HFFc6 (cell line): ENCODE results near the gene UBR4. TPM values are rescaled to one million over a fixed set of nuclear protein-coding genes. Genes with fewer than 3 reads are reported as not detected.

Experiments
- DNase-seq: peaks from one replicate; pipeline ENCODE4 v3.0.0-alpha.2; 2018
- H3K27ac Mint-ChIP-seq: 2 replicates; pipeline ENCODE4 v1.8.0; 2020; ENCODE audit warnings: mild to moderate bottlenecking, mixed read lengths
- H3K27me3 Mint-ChIP-seq: 2 replicates; pipeline ENCODE4 v1.8.0; 2021; ENCODE audit warnings: mild to moderate bottlenecking, moderate library complexity, mixed read lengths; ENCODE audit not compliant: insufficient read depth
- H3K36me3 Mint-ChIP-seq: 2 replicates; pipeline ENCODE4 v1.8.0; 2021; ENCODE audit warnings: low read depth, mixed read lengths
- H3K4me1 Mint-ChIP-seq: 2 replicates; pipeline ENCODE4 v1.8.0; 2020; ENCODE audit warnings: low read depth, mixed read lengths
- H3K4me3 Mint-ChIP-seq: 2 replicates; pipeline ENCODE4 v1.8.0; 2020; ENCODE audit warnings: mild to moderate bottlenecking, moderate library complexity, mixed read lengths
- H3K9me3 Mint-ChIP-seq: 2 replicates; pipeline ENCODE4 v1.8.0; 2020; ENCODE audit warnings: mild to moderate bottlenecking, mixed read lengths
- CTCF ChIP-seq: fragments of 200-600 bp; sonication (generic); IDR thresholded peaks from 2 replicates; pipeline ENCODE4 v1.5.0; 2021; ENCODE audit warnings: antibody characterized with exemption, mild to moderate bottlenecking
- total RNA-seq, 6 experiments: library from RNA; stranded (reverse); fragmentation: NEBNext Ultra II Directional; extraction: Animal tissue kit (Norgen Biotek cat#: 25700); gene quantifications; 2 replicates in 1 of 6; 3 replicates in 5 of 6; pipeline ENCODE4 v1.2.3, GENCODE V29; 2021

UBR4 gene
- total RNA-seq, 6 experiments from 2014 or later = 74.2 to 116 (median 88.6) TPM

GRCh38 chr1:19138958-19139581 lies 71.0 kb downstream of the UBR4 start:
- no peak for DNase-seq
- H3K36me3 Mint-ChIP-seq = peaks cover 82% of the 10 kb centered on the region
- H3K4me1 Mint-ChIP-seq = no peaks in the 10 kb centered on the region
- H3K9me3 Mint-ChIP-seq = no peaks in the 10 kb centered on the region
- no peak overlapping the region for H3K27ac Mint-ChIP-seq
- TF ChIP-seq CTCF = no peak
- H3K4me3 Mint-ChIP-seq = no peak overlapping the region
- peaks cover 2% of the 10 kb centered on the region for H3K27me3 Mint-ChIP-seq

- peaks cover 2% of the 10 kb centered on the region for H3K9me3 Mint-ChIP-seq
- H3K36me3 Mint-ChIP-seq = peaks cover 78% of the 10 kb centered on the region
- TF ChIP-seq CTCF = no peak
- no peaks in the 10 kb centered on the region for H3K4me1 Mint-ChIP-seq
- H3K27me3 Mint-ChIP-seq = peaks cover 2% of the 10 kb centered on the region
- H3K27ac Mint-ChIP-seq = no peak overlapping the region
- no peak for DNase-seq
- no peak overlapping the region for H3K4me3 Mint-ChIP-seq
These were observed 71.7 kb downstream of the UBR4 start for GRCh38 chr1:19138331-19138730.

- Mint-ChIP-seq H3K27ac (no peak overlapping the region), H3K36me3 (peaks cover 81% of the 10 kb centered on the region), H3K4me3 (no peak overlapping the region), H3K9me3 (peaks cover 5% of the 10 kb centered on the region), H3K27me3 (peaks cover 2% of the 10 kb centered on the region), H3K4me1 (no peaks in the 10 kb centered on the region)
- DNase-seq = no peak
- TF ChIP-seq CTCF = no peak
These were observed 72.9 kb downstream of the UBR4 start for GRCh38 chr1:19137158-19137557.

- H3K36me3 Mint-ChIP-seq = peaks cover 68% of the 10 kb centered on the region
- no peak for DNase-seq
- no peaks in the 10 kb centered on the region for H3K4me1 Mint-ChIP-seq
- no peak overlapping the region for H3K27ac Mint-ChIP-seq
- peaks cover 5% of the 10 kb centered on the region for H3K9me3 Mint-ChIP-seq
- H3K27me3 Mint-ChIP-seq = peaks cover 2% of the 10 kb centered on the region
- TF ChIP-seq CTCF = no peak
- H3K4me3 Mint-ChIP-seq = no peak overlapping the region
These were observed 76.7 kb downstream of the UBR4 start for GRCh38 chr1:19133360-19133759.

GRCh38 chr1:19130468-19130867 lies 79.6 kb downstream of the UBR4 start:
- Mint-ChIP-seq H3K27ac (no peak overlapping the region), H3K4me3 (no peak overlapping the region), H3K36me3 (peaks cover 61% of the 10 kb centered on the region), H3K4me1 (no peaks in the 10 kb centered on the region), H3K9me3 (peaks cover 5% of the 10 kb centered on the region), H3K27me3 (peaks cover 2% of the 10 kb centered on the region; the same call in 1 of the 2 replicates)
- no peak for DNase-seq
- no peak for TF ChIP-seq CTCF
